Activated naive CD8-positive, alpha-beta T cell treated with anti-CD3 and anti-CD28 coated beads for 36 hours (primary cell): ENCODE data around the gene DCUN1D5. TPM values are rescaled to one million over a fixed set of nuclear protein-coding genes. Genes with fewer than 3 reads are reported as not detected.
"Not testable (repeated sequence)": the region's sequence is repeated elsewhere in the genome, so short reads cannot be mapped to it uniquely, and the experiment has no call there.

Experiments
- DNase-seq: peaks from one replicate; pipeline ENCODE4 v3.0.0; 2021
- H3K27ac Mint-ChIP-seq: one replicate; pipeline ENCODE4 v1.8.0; 2022; ENCODE audit warnings: mild to moderate bottlenecking, moderate library complexity, mixed read lengths
- H3K27me3 Mint-ChIP-seq: one replicate; pipeline ENCODE4 v1.8.0; 2022; ENCODE audit warnings: mild to moderate bottlenecking, mixed read lengths
- H3K36me3 Mint-ChIP-seq: one replicate; pipeline ENCODE4 v1.8.0; 2021; ENCODE audit warnings: mild to moderate bottlenecking, mixed read lengths
- H3K4me1 Mint-ChIP-seq: one replicate; pipeline ENCODE4 v1.8.0; 2021; ENCODE audit warnings: mixed read lengths
- H3K4me3 Mint-ChIP-seq: one replicate; pipeline ENCODE4 v1.8.0; 2022; ENCODE audit warnings: mild to moderate bottlenecking, moderate library complexity, mixed read lengths
- H3K9me3 Mint-ChIP-seq: one replicate; pipeline ENCODE4 v1.8.0; 2022; ENCODE audit warnings: mixed read lengths
- total RNA-seq, 2 experiments: library from RNA; stranded (reverse); gene quantifications; one replicate each; pipeline ENCODE4 v1.2.3, GENCODE V29; 2021

Gene DCUN1D5
- total RNA-seq, 2 experiments from 2014 or later: 107 to 110 TPM

- peaks cover 3% of the 10 kb centered on the region for H3K36me3 Mint-ChIP-seq
- H3K4me1 Mint-ChIP-seq: peaks cover 21% of the 10 kb centered on the region
- H3K4me3 Mint-ChIP-seq: no peak overlapping the region
- H3K27ac Mint-ChIP-seq: peak overlapping the region; percentile 89
- DNase-seq: peak; percentile 36
- H3K27me3 Mint-ChIP-seq: peaks cover 6% of the 10 kb centered on the region
- no peaks in the 10 kb centered on the region for H3K9me3 Mint-ChIP-seq
Measured at GRCh38 chr11:103035791-103036434, 56.0 kb downstream of the DCUN1D5 start.

GRCh38 chr11:103035216-103035615 lies 56.7 kb downstream of the DCUN1D5 start:
- Mint-ChIP-seq H3K27me3 (peaks cover 5% of the 10 kb centered on the region), H3K27ac (peak overlapping the region; percentile 89), H3K4me1 (peaks cover 21% of the 10 kb centered on the region), H3K9me3 (no peaks in the 10 kb centered on the region), H3K4me3 (no peak overlapping the region), H3K36me3 (peaks cover 3% of the 10 kb centered on the region)
- no peak for DNase-seq

- Mint-ChIP-seq H3K4me1 (peaks cover 35% of the 10 kb centered on the region), H3K4me3 (no peak overlapping the region), H3K27me3 (peaks cover 17% of the 10 kb centered on the region), H3K36me3 (peaks cover 9% of the 10 kb centered on the region), H3K27ac (peak overlapping the region; percentile 31), H3K9me3 (peaks cover 4% of the 10 kb centered on the region)
- no peak for DNase-seq
Measured at GRCh38 chr11:103031834-103032233, 60.1 kb downstream of the DCUN1D5 start.

- Mint-ChIP-seq H3K4me1 (peaks cover 23% of the 10 kb centered on the region), H3K27me3 (peaks cover 17% of the 10 kb centered on the region), H3K9me3 (peaks cover 4% of the 10 kb centered on the region), H3K27ac (peak overlapping the region; percentile 18), H3K4me3 (no peak overlapping the region), H3K36me3 (peaks cover 8% of the 10 kb centered on the region)
- DNase-seq: no peak
Measured at GRCh38 chr11:103029401-103029800, 62.6 kb downstream of the DCUN1D5 start.

GRCh38 chr11:103028304-103029020 lies 63.5 kb downstream of the DCUN1D5 start:
- not testable (repeated sequence) for H3K36me3 Mint-ChIP-seq, H3K9me3 Mint-ChIP-seq, H3K4me3 Mint-ChIP-seq
- Mint-ChIP-seq H3K27me3 (peaks cover 17% of the 10 kb centered on the region), H3K4me1 (peaks cover 23% of the 10 kb centered on the region), H3K27ac (peak overlapping the region; percentile 85)
- peak; percentile 28 for DNase-seq

- H3K27ac Mint-ChIP-seq: no peak overlapping the region
- no peak for DNase-seq
- H3K4me3 Mint-ChIP-seq: no peak overlapping the region
- H3K27me3 Mint-ChIP-seq: peaks cover 11% of the 10 kb centered on the region
- peaks cover 4% of the 10 kb centered on the region for H3K9me3 Mint-ChIP-seq
- H3K4me1 Mint-ChIP-seq: peaks cover 12% of the 10 kb centered on the region
- peaks cover 4% of the 10 kb centered on the region for H3K36me3 Mint-ChIP-seq
Measured at GRCh38 chr11:103024086-103024485, 67.9 kb downstream of the DCUN1D5 start.

GRCh38 chr11:103016031-103016430 lies 75.9 kb downstream of the DCUN1D5 start:
- Mint-ChIP-seq H3K4me1 (no peaks in the 10 kb centered on the region), H3K27me3 (peaks cover 16% of the 10 kb centered on the region), H3K27ac (no peak overlapping the region), H3K9me3 (no peaks in the 10 kb centered on the region), H3K36me3 (no peaks in the 10 kb centered on the region), H3K4me3 (no peak overlapping the region)
- no peak for DNase-seq

GRCh38 chr11:103013421-103013820 lies 78.5 kb downstream of the DCUN1D5 start:
- peaks cover 11% of the 10 kb centered on the region for H3K27me3 Mint-ChIP-seq
- DNase-seq: no peak
- H3K4me1 Mint-ChIP-seq: no peaks in the 10 kb centered on the region
- H3K36me3 Mint-ChIP-seq: no peaks in the 10 kb centered on the region
- H3K27ac Mint-ChIP-seq: no peak overlapping the region
- H3K4me3 Mint-ChIP-seq: no peak overlapping the region
- peaks cover 12% of the 10 kb centered on the region for H3K9me3 Mint-ChIP-seq

Other genes starting within 250 kb of the DCUN1D5 start
- not detected for gene MMP3, start 248.6 kb downstream of the DCUN1D5 start, total RNA-seq
- not detected for gene MMP12, start 217.2 kb downstream of the DCUN1D5 start, total RNA-seq
- gene MMP13, start 136.4 kb downstream of the DCUN1D5 start, total RNA-seq: not detected
- 1 to 10 TPM; 3.0 to 3.2 TPM for gene DYNC2H1, start 17.3 kb upstream of the DCUN1D5 start, total RNA-seq